ENCODE data around the gene ARID1B.

DNA sequence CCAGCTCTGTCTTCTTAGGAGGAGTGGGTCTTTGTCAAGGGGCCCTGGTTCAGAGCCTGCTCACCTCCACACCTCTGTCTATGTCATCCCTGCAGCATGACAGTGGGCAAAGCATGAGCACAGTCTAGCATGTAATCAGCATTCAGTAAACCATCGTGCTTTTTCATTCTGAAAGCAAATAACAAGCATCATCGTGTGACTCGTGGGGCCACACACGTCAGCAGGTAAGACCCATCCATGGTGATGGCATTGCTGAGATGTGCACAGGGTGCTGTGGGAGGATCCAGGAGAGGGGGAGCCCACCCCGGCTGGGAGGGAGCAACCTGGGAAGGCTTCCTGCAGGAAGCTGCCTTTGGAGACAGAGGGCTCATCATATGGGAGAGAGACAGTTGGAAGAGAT is 439.4 kb downstream of the ARID1B start:
- TF ChIP-seq EZH2 (optimal IDR thresholded peaks at IDR 0.05; ENCODE audit: low read depth, low read length) = no peak
- TF ChIP-seq, protein P1, sequence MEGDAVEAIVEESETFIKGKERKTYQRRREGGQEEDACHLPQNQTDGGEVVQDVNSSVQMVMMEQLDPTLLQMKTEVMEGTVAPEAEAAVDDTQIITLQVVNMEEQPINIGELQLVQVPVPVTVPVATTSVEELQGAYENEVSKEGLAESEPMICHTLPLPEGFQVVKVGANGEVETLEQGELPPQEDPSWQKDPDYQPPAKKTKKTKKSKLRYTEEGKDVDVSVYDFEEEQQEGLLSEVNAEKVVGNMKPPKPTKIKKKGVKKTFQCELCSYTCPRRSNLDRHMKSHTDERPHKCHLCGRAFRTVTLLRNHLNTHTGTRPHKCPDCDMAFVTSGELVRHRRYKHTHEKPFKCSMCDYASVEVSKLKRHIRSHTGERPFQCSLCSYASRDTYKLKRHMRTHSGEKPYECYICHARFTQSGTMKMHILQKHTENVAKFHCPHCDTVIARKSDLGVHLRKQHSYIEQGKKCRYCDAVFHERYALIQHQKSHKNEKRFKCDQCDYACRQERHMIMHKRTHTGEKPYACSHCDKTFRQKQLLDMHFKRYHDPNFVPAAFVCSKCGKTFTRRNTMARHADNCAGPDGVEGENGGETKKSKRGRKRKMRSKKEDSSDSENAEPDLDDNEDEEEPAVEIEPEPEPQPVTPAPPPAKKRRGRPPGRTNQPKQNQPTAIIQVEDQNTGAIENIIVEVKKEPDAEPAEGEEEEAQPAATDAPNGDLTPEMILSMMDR (IDR thresholded peaks at IDR 0.05; ENCODE audit: low read length) = no peak

Measured in MM.1S (cell line).